Prostate gland (tissue), 2 donors: Measurements from ENCODE around the gene NRXN3.

ENCODE experiments used
- CTCF ChIP-seq, 4 experiments: fragments of 200-600 bp in 2 of 4; fragments of 450-650 bp in 2 of 4; sonication (generic) in 2 of 4; IDR thresholded peaks; 1 replicate in 3 of 4; 2 replicates in 1 of 4; pipeline ENCODE4 v1.5.1; 2016 to 2019; ENCODE audit warnings: antibody characterized with exemption in 4 of 4, mild to moderate bottlenecking in 2 of 4, moderate library complexity in 2 of 4
- POLR2A ChIP-seq: fragments of 450-650 bp; IDR thresholded peaks from one replicate; pipeline ENCODE4 v1.6.1; 2016; ENCODE audit warnings: antibody characterized with exemption, mild to moderate bottlenecking

- TF ChIP-seq POLR2A (no peak), CTCF (IDR thresholded peaks at IDR 0.05) (no peak)
Measured at GRCh38 chr14:79294499-79294898, 1124.3 kb downstream of the NRXN3 start.
